SK-N-SH (cell line): ENCODE data around the gene EPHA5. TPM values are rescaled to one million over a fixed set of nuclear protein-coding genes. Genes with fewer than 3 reads are reported as not detected.

Experiments
- CTCF ChIA-PET: fragments of 300-600, 350-600 bp; formaldehyde crosslinking; extraction: SDS; loops from one replicate; lab custom pipeline; 2021; lab: Yijun Ruan, JAX
- POLR2A ChIA-PET: fragments of 350-600 bp; sonication (Branson Sonifier 250); formaldehyde crosslinking; extraction: SDS; loops from one replicate; lab custom pipeline; 2020; ENCODE audit warnings: antibody characterized with exemption, inconsistent platforms; lab: Yijun Ruan, JAX
- DNase-seq: peaks from one replicate; pipeline ENCODE4 v3.0.0; 2012
- H2AFZ ChIP-seq: fragments of 200-600 bp; sonication (generic); 2 replicates; pipeline ENCODE4 v1.8.1; 2016; ENCODE audit warnings: antibody characterized with exemption, mild to moderate bottlenecking, low read depth
- H3F3A ChIP-seq: fragments of 200-600 bp; sonication (generic); replicated peaks from 2 replicates; pipeline ENCODE3; 2016; ENCODE audit warnings: antibody characterized with exemption, mild to moderate bottlenecking; ENCODE audit not compliant: insufficient read depth
- H3K27ac ChIP-seq, 2 experiments: fragments of 200-500 bp in 1 of 2; fragments of 200-600 bp in 1 of 2; sonication (Bioruptor generic) in 1 of 2; sonication (generic), shearing (Covaris generic) in 1 of 2; 2 replicates each; pipeline versions ENCODE4 v1.5.1 to v1.6.1; 2014 to 2016; ENCODE audit warnings: low read depth in 2 of 2, inconsistent platforms in 1 of 2, low read length in 1 of 2, mild to moderate bottlenecking in 1 of 2, mixed read lengths in 1 of 2
- H3K27me3 ChIP-seq: fragments of 200-600 bp; sonication (generic), shearing (Covaris generic); 2 replicates; pipeline ENCODE4 v1.6.1; 2016; ENCODE audit warnings: mixed run types; ENCODE audit not compliant: insufficient read depth
- H3K36me3 ChIP-seq, 2 experiments: fragments of 200-500 bp in 1 of 2; fragments of 200-600 bp in 1 of 2; sonication (Bioruptor generic) in 1 of 2; sonication (generic) in 1 of 2; replicated peaks in 1 of 2; 2 replicates each; pipeline versions ENCODE3 to v1.5.1; 2014 to 2016; ENCODE audit warnings: low read length in 1 of 2, mild to moderate bottlenecking in 1 of 2; ENCODE audit not compliant: insufficient read depth in 2 of 2, control insufficient read depth in 1 of 2
- H3K4me1 ChIP-seq, 2 experiments: fragments of 200-500 bp in 1 of 2; fragments of 200-600 bp in 1 of 2; sonication (Bioruptor generic) in 1 of 2; sonication (generic), shearing (Covaris generic) in 1 of 2; 2 replicates each; pipeline versions ENCODE4 v1.5.1 to v1.6.1; 2014 to 2016; ENCODE audit warnings: low read depth in 1 of 2, low read length in 1 of 2, mixed run types in 1 of 2; ENCODE audit not compliant: insufficient read depth in 2 of 2, control insufficient read depth in 1 of 2
- H3K4me2 ChIP-seq: fragments of 200-600 bp; sonication (generic), shearing (Covaris generic); 2 replicates; pipeline ENCODE4 v1.6.1; 2017; ENCODE audit warnings: mixed run types
- H3K4me3 ChIP-seq, 2 experiments: fragments of 200-500 bp in 1 of 2; fragments of 200-600 bp in 1 of 2; sonication (Bioruptor generic) in 1 of 2; sonication (generic), shearing (Covaris generic) in 1 of 2; 2 replicates each; pipeline versions ENCODE4 v1.5.1 to v1.8.1; 2014 to 2016; ENCODE audit warnings: low read depth in 2 of 2, inconsistent platforms in 1 of 2, low read length in 1 of 2, mild to moderate bottlenecking in 1 of 2, mixed read lengths in 1 of 2, moderate library complexity in 1 of 2
- H3K79me2 ChIP-seq: fragments of 200-600 bp; sonication (generic); 2 replicates; pipeline ENCODE4 v1.8.1; 2017; ENCODE audit warnings: mild to moderate bottlenecking; ENCODE audit not compliant: insufficient read depth
- H3K9ac ChIP-seq: fragments of 200-600 bp; sonication (generic); 2 replicates; pipeline ENCODE4 v1.6.1; 2017; ENCODE audit warnings: mixed run types
- H3K9me2 ChIP-seq: fragments of 200-600 bp; sonication (generic); 2 replicates; pipeline ENCODE4 v1.6.1; 2017; ENCODE audit warnings: mixed run types
- H3K9me3 ChIP-seq: fragments of 200-600 bp; sonication (generic); 2 replicates; pipeline ENCODE4 v1.6.1; 2017; ENCODE audit warnings: mixed run types, mild to moderate bottlenecking, moderate library complexity
- H4K20me1 ChIP-seq: fragments of 200-600 bp; sonication (generic); 2 replicates; pipeline ENCODE4 v1.6.1; 2017; ENCODE audit warnings: mild to moderate bottlenecking, mixed run types; ENCODE audit not compliant: insufficient read depth
- CTCF ChIP-seq: fragments of 200-600 bp; sonication (generic); IDR thresholded peaks from 2 replicates; pipeline ENCODE4 v1.6.1; 2017; ENCODE audit warnings: antibody characterized with exemption, mild to moderate bottlenecking, moderate library complexity
- EZH2phosphoT487 ChIP-seq: fragments of 200-600 bp; sonication (generic); IDR thresholded peaks from 2 replicates; pipeline ENCODE4 v1.6.1; 2017; ENCODE audit warnings: low read depth, mixed run types, mild to moderate bottlenecking, antibody characterized with exemption, moderate library complexity, borderline replicate concordance
- GABPA ChIP-seq: IDR thresholded peaks from 2 replicates; pipeline ENCODE4 v1.4.0; 2012; ENCODE audit warnings: low read depth, mild to moderate bottlenecking
- MXI1 ChIP-seq: IDR thresholded peaks from 2 replicates; pipeline ENCODE4 v1.6.1; 2012; ENCODE audit warnings: mild to moderate bottlenecking, low read depth, low read length, improper control_type of control experiment
- NFIC ChIP-seq: IDR thresholded peaks from 2 replicates; pipeline ENCODE4 v1.4.0; 2012; ENCODE audit warnings: borderline replicate concordance
- NRF1 ChIP-seq: IDR thresholded peaks from 2 replicates; pipeline ENCODE4 v1.6.1; 2012; ENCODE audit warnings: low read depth, mild to moderate bottlenecking, low read length
- POLR2AphosphoS5 ChIP-seq: IDR thresholded peaks from 2 replicates; pipeline ENCODE4 v1.6.1; 2012; ENCODE audit warnings: low read depth, low read length
- RAD21 ChIP-seq: IDR thresholded peaks from 2 replicates; pipeline ENCODE4 v1.6.1; 2012; ENCODE audit warnings: mild to moderate bottlenecking, low read length
- SIN3A ChIP-seq: IDR thresholded peaks from 2 replicates; pipeline ENCODE4 v1.6.1; 2012; ENCODE audit warnings: low read depth, mild to moderate bottlenecking, low read length, moderate library complexity, borderline replicate concordance
- SMC3 ChIP-seq: IDR thresholded peaks from 2 replicates; pipeline ENCODE4 v1.6.1; 2012; ENCODE audit warnings: low read depth, low read length, improper control_type of control experiment
- TEAD4 ChIP-seq: IDR thresholded peaks from 2 replicates; pipeline ENCODE4 v1.4.0; 2012; ENCODE audit warnings: mild to moderate bottlenecking, borderline replicate concordance; ENCODE audit not compliant: insufficient read depth
- USF1 ChIP-seq: IDR thresholded peaks from 2 replicates; pipeline ENCODE4 v1.4.0; 2012; ENCODE audit warnings: low read depth, borderline replicate concordance
- USF2 ChIP-seq: fragments of 150-350 bp; IDR thresholded peaks from 2 replicates; pipeline ENCODE4 v1.6.1; 2017; ENCODE audit warnings: antibody characterized with exemption, low read length, low read depth, borderline replicate concordance
- WGBS: methylation state at CpG from one replicate; pipeline ENCODE4 v1.1.6; 2017; ENCODE audit warnings: low lambda C conversion rate; 5-methylcytosine and 5-hydroxymethylcytosine counted together
- polyA plus RNA-seq, 3 experiments: library from polyadenylated mRNA; depleted of rRNA; stranded (reverse); fragments of >200 nt; gene quantifications; 2 replicates each; pipeline ENCODE4 v1.2.3, GENCODE V29; 2012
- TF ChIP-seq, protein P1 (sequence below): IDR thresholded peaks from 2 replicates; pipeline ENCODE4; 2012
- TF ChIP-seq, protein P2 (sequence below): IDR thresholded peaks from 2 replicates; pipeline ENCODE4 v1.4.0; 2012; ENCODE audit warnings: low read depth
- TF ChIP-seq, protein P3 (sequence below): fragments of 150-350 bp; IDR thresholded peaks from 2 replicates; pipeline ENCODE4 v1.6.1; 2016; ENCODE audit warnings: mild to moderate bottlenecking, low read depth, low read length

EPHA5 gene
- polyA plus RNA-seq, 1 of the 3 experiments (the other 2 are of a cell fraction), result not detected

GRCh38 chr4:65370709-65371108 lies 299.6 kb downstream of the EPHA5 start:
- ChIA-PET POLR2A (no interaction called here), CTCF (no interaction called here)
- Histone ChIP-seq H2AFZ (no peak overlapping the region), H3K79me2 (no peaks in the 10 kb centered on the region), H3K27me3 (no peaks in the 10 kb centered on the region; the same call in none of the 2 replicates), H3K9me3 (no peaks in the 10 kb centered on the region), H3K4me2 (no peak overlapping the region), H3K27ac (no peak overlapping the region), H4K20me1 (no peaks in the 10 kb centered on the region), H3K36me3 (no peaks in the 10 kb centered on the region), H3K9me2 (0 out of 2 replicates have a peak, but pooled peaks cover 4% of the 10 kb centered on the region), H3F3A (no peaks in the 10 kb centered on the region), H3K9ac (no peak overlapping the region), H3K4me1 (no peaks in the 10 kb centered on the region), H3K4me3 (no peak overlapping the region)
- 24% methylated on average over 3 of the region's 3 CpGs for WGBS
- TF ChIP-seq MXI1 (no peak), POLR2AphosphoS5 (no peak), SIN3A (no peak), TEAD4 (no peak), NRF1 (no peak), USF2 (no peak), EZH2phosphoT487 (no peak), SMC3 (no peak), RAD21 (no peak), USF1 (no peak), NFIC (no peak), GABPA (no peak), CTCF (no peak)
- TF ChIP-seq, protein P1, sequence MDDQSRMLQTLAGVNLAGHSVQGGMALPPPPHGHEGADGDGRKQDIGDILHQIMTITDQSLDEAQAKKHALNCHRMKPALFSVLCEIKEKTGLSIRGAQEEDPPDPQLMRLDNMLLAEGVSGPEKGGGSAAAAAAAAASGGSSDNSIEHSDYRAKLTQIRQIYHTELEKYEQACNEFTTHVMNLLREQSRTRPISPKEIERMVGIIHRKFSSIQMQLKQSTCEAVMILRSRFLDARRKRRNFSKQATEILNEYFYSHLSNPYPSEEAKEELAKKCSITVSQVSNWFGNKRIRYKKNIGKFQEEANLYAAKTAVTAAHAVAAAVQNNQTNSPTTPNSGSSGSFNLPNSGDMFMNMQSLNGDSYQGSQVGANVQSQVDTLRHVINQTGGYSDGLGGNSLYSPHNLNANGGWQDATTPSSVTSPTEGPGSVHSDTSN, result no peak
- TF ChIP-seq, protein P2, sequence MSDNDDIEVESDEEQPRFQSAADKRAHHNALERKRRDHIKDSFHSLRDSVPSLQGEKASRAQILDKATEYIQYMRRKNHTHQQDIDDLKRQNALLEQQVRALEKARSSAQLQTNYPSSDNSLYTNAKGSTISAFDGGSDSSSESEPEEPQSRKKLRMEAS, result no peak
- TF ChIP-seq, protein P3, sequence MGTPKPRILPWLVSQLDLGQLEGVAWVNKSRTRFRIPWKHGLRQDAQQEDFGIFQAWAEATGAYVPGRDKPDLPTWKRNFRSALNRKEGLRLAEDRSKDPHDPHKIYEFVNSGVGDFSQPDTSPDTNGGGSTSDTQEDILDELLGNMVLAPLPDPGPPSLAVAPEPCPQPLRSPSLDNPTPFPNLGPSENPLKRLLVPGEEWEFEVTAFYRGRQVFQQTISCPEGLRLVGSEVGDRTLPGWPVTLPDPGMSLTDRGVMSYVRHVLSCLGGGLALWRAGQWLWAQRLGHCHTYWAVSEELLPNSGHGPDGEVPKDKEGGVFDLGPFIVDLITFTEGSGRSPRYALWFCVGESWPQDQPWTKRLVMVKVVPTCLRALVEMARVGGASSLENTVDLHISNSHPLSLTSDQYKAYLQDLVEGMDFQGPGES, result no peak
- DNase-seq, result no peak
